Retinal pigment epithelial cell (primary cell): ENCODE results near the gene TBC1D23.

Experiments used
- DNase-seq: peaks from one replicate; pipeline ENCODE4 v3.0.0-alpha.2; 2010; ENCODE audit warnings: low read depth
- H3K4me3 ChIP-seq: 2 replicates; pipeline ENCODE4 v1.5.1; 2011; ENCODE audit warnings: mild to moderate bottlenecking, low read length, control low read depth, moderate library complexity
- TF ChIP-seq, protein P1 (sequence below): conservative IDR thresholded peaks from 2 replicates; pipeline ENCODE4 v1.5.1; 2011; ENCODE audit warnings: low read depth, low read length, control low read depth, inconsistent platforms

Gene TBC1D23

DNA sequence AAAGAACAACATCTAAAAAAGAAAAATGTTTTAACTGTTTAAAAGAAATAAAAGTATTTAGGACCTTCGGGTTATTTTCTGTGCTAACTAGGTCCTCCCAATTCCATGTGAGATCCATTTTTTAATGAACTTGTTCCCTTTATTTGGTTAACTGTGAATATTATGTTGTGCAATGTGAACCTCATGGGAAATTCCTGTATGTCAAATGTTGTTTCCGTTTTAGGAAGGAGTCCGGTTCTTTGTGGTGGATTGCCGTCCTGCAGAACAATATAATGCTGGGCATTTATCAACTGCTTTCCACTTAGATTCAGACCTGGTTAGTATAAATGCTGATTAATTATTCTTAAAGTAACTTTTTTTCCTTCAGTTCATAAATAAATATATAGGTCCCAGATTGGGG lies 38.2 kb downstream of the TBC1D23 start:
- TF ChIP-seq, protein P1, sequence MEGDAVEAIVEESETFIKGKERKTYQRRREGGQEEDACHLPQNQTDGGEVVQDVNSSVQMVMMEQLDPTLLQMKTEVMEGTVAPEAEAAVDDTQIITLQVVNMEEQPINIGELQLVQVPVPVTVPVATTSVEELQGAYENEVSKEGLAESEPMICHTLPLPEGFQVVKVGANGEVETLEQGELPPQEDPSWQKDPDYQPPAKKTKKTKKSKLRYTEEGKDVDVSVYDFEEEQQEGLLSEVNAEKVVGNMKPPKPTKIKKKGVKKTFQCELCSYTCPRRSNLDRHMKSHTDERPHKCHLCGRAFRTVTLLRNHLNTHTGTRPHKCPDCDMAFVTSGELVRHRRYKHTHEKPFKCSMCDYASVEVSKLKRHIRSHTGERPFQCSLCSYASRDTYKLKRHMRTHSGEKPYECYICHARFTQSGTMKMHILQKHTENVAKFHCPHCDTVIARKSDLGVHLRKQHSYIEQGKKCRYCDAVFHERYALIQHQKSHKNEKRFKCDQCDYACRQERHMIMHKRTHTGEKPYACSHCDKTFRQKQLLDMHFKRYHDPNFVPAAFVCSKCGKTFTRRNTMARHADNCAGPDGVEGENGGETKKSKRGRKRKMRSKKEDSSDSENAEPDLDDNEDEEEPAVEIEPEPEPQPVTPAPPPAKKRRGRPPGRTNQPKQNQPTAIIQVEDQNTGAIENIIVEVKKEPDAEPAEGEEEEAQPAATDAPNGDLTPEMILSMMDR, result no peak
- DNase-seq, result no peak
- H3K4me3 ChIP-seq, result no peak overlapping the region

- DNase-seq, result no peak
- TF ChIP-seq, protein P1, result no peak
- no peak overlapping the region for H3K4me3 ChIP-seq
Measured at GRCh38 chr3:100306695-100307094, 45.9 kb downstream of the TBC1D23 start.

DNA sequence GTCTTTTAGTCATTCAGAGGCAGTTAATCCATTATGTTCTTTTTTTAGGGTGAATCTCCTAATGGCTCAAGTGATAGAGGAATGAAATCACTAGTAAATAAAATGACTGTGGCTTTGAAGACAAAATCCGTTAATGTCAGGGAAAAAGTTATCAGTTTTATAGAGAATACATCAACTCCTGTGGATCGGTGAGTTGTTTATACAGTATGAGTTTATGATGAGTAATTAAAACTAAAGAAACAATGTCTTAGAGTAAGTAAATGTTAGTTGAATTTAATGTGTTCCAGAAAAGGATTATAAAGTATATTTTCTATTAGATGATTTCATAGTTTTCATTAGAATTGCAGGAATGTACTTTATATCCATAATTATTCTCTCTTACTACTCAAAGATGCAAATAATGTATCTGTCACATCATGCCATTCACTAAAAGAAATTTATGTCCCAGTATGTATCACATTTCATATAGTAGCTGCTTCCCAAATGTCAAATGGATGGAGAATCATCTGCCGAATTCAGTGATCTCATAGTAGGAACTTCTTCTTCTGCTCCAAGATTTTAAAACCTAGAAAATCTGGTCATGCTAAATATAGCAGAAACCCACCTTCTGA lies 49.7 kb downstream of the TBC1D23 start:
- no peak overlapping the region for H3K4me3 ChIP-seq
- TF ChIP-seq, protein P1, result no peak
- DNase-seq, result no peak

GRCh38 chr3:100311011-100311410 lies 50.2 kb downstream of the TBC1D23 start:
- no peak for DNase-seq
- no peak overlapping the region for H3K4me3 ChIP-seq
- TF ChIP-seq, protein P1, result no peak

GRCh38 chr3:100316641-100317069 lies 55.9 kb downstream of the TBC1D23 start:
- DNase-seq, result no peak
- no peak overlapping the region for H3K4me3 ChIP-seq
- TF ChIP-seq, protein P1, result peak; percentile 69

GRCh38 chr3:100317912-100318311 lies 57.1 kb downstream of the TBC1D23 start:
- DNase-seq, result no peak
- TF ChIP-seq, protein P1, result no peak
- no peak overlapping the region for H3K4me3 ChIP-seq

DNA sequence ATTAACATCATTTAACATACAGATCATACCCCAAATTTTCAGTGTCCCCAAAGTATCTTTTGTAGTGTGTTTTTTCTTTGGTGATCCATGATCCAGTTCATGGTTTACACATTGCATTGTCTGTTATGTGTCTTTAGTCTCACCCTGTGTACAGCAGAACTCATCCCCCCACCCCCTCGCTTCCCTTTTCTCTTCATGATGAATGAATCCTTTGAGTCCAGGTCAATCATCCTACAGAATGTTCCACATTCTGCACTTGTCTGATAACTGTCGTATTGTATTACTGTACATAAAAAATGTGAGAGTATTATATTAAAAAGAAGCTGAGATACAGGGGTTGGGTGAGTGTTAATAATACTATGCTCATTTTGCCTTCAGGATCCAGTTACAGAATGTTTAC lies 59.2 kb downstream of the TBC1D23 start:
- no peak for DNase-seq
- no peak overlapping the region for H3K4me3 ChIP-seq
- TF ChIP-seq, protein P1, result no peak
